Neural crest cell (in vitro differentiated cells): ENCODE measurements around the gene STKLD1. TPM values are rescaled to one million over a fixed set of nuclear protein-coding genes. Genes with fewer than 3 reads are reported as not detected.
"Not testable (repeated sequence)": the region's sequence is repeated elsewhere in the genome, so short reads cannot be mapped to it uniquely, and the experiment has no call there.

Source experiments
- DNase-seq: peaks from one replicate; pipeline ENCODE4 v3.0.0; 2021; ENCODE audit warnings: low read depth, mixed read lengths, low spot score
- H3K27ac Mint-ChIP-seq: one replicate; pipeline ENCODE4 v1.8.0; 2021; ENCODE audit warnings: mild to moderate bottlenecking, mixed read lengths; ENCODE audit not compliant: unreplicated experiment
- H3K27me3 Mint-ChIP-seq: 2 replicates; pipeline ENCODE4 v1.8.0; 2021; ENCODE audit warnings: low read depth, mild to moderate bottlenecking, mixed read lengths
- H3K36me3 Mint-ChIP-seq: 2 replicates; pipeline ENCODE4 v1.8.0; 2021; ENCODE audit warnings: low read depth, mild to moderate bottlenecking, mixed read lengths
- H3K4me1 Mint-ChIP-seq: 2 replicates; pipeline ENCODE4 v1.8.0; 2021; ENCODE audit warnings: mixed read lengths
- H3K4me3 Mint-ChIP-seq: one replicate; pipeline ENCODE4 v1.8.0; 2021; ENCODE audit warnings: mild to moderate bottlenecking, mixed read lengths
- H3K9me3 Mint-ChIP-seq: 2 replicates; pipeline ENCODE4 v1.8.0; 2021; ENCODE audit warnings: mixed read lengths
- total RNA-seq: library from RNA; stranded (reverse); gene quantifications from 2 replicates; pipeline ENCODE4 v1.2.1, GENCODE V29; 2021
- TF ChIP-seq, protein P1 (sequence below): fragments of 200-600 bp; sonication (generic); conservative IDR thresholded peaks from 2 replicates; pipeline ENCODE4 v1.5.0; 2021; ENCODE audit warnings: antibody characterized with exemption, mild to moderate bottlenecking

Gene STKLD1
- total RNA-seq, 1 donor from 2014 or later = 2.9 TPM

DNA sequence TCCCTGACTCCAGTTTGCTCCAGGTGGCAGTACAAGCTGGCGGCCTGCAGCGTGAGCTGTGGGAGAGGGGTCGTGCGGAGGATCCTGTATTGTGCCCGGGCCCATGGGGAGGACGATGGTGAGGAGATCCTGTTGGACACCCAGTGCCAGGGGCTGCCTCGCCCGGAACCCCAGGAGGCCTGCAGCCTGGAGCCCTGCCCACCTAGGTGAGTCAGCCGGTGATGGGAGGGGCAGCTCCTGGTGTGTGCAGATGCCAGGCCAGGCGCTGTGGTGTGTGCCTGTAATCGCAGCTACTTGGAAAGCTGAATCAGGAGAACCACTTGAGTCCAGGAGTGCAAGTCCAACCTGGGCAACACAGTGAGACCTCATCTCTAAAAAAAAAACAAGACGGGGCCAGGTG lies 73.6 kb downstream of the STKLD1 start:
- H3K27ac Mint-ChIP-seq = no peak overlapping the region
- H3K36me3 Mint-ChIP-seq = no peaks in the 10 kb centered on the region
- peaks cover 3% of the 10 kb centered on the region for H3K27me3 Mint-ChIP-seq
- H3K4me1 Mint-ChIP-seq = no peaks in the 10 kb centered on the region
- DNase-seq = no peak
- TF ChIP-seq, protein P1, sequence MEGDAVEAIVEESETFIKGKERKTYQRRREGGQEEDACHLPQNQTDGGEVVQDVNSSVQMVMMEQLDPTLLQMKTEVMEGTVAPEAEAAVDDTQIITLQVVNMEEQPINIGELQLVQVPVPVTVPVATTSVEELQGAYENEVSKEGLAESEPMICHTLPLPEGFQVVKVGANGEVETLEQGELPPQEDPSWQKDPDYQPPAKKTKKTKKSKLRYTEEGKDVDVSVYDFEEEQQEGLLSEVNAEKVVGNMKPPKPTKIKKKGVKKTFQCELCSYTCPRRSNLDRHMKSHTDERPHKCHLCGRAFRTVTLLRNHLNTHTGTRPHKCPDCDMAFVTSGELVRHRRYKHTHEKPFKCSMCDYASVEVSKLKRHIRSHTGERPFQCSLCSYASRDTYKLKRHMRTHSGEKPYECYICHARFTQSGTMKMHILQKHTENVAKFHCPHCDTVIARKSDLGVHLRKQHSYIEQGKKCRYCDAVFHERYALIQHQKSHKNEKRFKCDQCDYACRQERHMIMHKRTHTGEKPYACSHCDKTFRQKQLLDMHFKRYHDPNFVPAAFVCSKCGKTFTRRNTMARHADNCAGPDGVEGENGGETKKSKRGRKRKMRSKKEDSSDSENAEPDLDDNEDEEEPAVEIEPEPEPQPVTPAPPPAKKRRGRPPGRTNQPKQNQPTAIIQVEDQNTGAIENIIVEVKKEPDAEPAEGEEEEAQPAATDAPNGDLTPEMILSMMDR = no peak
- H3K4me3 Mint-ChIP-seq = no peak overlapping the region
- no peaks in the 10 kb centered on the region for H3K9me3 Mint-ChIP-seq

DNA sequence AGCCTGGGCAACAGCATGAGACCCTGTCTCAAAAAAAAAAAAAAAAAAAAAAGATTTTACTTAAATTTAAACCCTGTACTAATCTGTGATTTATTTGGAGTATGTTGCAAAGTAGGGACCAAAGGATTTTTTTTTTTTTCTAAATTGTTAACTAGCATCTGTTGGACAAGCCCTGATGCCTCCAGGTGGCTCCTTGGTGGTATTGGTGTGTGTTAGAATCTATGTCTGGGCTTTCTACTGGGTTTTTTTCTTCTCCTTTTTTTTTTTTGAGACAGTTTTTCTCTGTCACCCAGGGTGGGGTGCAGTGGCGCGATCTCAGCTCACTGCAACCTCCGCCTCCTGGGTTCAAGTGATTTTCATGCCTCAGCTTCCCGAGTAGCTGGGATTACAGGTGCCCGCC lies 75.7 kb downstream of the STKLD1 start:
- H3K27me3 Mint-ChIP-seq, H3K9me3 Mint-ChIP-seq, DNase-seq, H3K4me1 Mint-ChIP-seq, H3K4me3 Mint-ChIP-seq, H3K27ac Mint-ChIP-seq, H3K36me3 Mint-ChIP-seq: not testable (repeated sequence)

DNA sequence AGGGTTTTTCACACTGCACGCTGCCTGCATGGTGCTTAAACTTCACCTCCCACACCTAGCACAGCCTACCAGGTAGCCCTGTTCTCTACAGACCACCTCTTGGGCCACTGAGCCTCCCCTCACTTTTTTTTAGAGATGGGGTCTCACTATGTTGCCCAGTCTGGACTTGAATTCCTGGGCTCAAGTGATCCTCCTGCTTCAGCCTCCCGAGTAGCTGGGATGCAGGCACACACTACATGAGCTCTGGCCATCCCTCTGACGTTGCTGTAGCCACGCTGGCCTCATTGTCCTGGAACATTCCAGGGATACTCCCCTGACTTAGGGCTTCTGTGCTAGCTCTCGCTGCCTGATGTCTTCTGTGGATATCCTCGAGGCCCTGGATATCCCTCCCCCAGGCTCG lies 76.4 kb downstream of the STKLD1 start:
- H3K36me3 Mint-ChIP-seq = no peaks in the 10 kb centered on the region
- no peaks in the 10 kb centered on the region for H3K27me3 Mint-ChIP-seq
- no peak overlapping the region for H3K4me3 Mint-ChIP-seq
- no peak for DNase-seq
- H3K27ac Mint-ChIP-seq = no peak overlapping the region
- TF ChIP-seq, protein P1 = no peak
- no peaks in the 10 kb centered on the region for H3K9me3 Mint-ChIP-seq
- H3K4me1 Mint-ChIP-seq = no peaks in the 10 kb centered on the region

DNA sequence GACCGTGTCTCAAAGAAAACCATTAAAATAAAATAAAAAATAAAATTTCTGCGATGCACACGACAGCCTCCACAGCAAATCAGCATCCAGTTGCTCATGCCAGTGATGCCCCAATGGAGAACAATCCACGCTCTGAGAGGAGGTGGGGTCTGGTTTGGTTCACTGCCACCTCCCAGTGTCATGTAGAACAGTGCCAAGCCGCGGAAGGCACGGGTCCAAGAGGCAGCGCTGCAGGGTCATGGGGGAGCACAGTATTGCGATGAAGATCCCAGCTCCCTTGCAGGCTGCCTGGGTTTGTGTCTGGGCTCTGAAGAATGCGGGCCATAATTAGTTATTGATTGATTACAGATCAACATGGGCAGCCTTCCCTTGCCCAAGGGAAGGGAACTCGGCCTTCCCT lies 77.5 kb downstream of the STKLD1 start:
- no peak for DNase-seq
- Mint-ChIP-seq H3K4me1 (no peaks in the 10 kb centered on the region), H3K27ac (no peak overlapping the region), H3K27me3 (no peaks in the 10 kb centered on the region), H3K4me3 (no peak overlapping the region), H3K36me3 (no peaks in the 10 kb centered on the region), H3K9me3 (no peaks in the 10 kb centered on the region)
- TF ChIP-seq, protein P1 = no peak

DNA sequence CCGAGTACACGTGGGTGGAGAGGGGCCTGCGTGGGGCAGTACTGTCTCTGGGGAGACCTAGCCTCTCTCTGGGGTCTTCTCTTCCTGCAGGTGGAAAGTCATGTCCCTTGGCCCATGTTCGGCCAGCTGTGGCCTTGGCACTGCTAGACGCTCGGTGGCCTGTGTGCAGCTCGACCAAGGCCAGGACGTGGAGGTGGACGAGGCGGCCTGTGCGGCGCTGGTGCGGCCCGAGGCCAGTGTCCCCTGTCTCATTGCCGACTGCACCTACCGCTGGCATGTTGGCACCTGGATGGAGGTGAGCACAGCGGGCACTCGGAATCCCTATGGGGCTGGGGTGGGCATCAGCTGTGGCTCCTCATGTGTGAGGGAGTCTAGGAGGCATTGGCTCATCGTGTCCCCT lies 78.2 kb downstream of the STKLD1 start:
- TF ChIP-seq, protein P1 = no peak
- Mint-ChIP-seq H3K9me3 (no peaks in the 10 kb centered on the region), H3K27me3 (no peaks in the 10 kb centered on the region), H3K27ac (no peak overlapping the region), H3K4me1 (peaks cover 6% of the 10 kb centered on the region), H3K4me3 (no peak overlapping the region), H3K36me3 (no peaks in the 10 kb centered on the region)
- DNase-seq = no peak

DNA sequence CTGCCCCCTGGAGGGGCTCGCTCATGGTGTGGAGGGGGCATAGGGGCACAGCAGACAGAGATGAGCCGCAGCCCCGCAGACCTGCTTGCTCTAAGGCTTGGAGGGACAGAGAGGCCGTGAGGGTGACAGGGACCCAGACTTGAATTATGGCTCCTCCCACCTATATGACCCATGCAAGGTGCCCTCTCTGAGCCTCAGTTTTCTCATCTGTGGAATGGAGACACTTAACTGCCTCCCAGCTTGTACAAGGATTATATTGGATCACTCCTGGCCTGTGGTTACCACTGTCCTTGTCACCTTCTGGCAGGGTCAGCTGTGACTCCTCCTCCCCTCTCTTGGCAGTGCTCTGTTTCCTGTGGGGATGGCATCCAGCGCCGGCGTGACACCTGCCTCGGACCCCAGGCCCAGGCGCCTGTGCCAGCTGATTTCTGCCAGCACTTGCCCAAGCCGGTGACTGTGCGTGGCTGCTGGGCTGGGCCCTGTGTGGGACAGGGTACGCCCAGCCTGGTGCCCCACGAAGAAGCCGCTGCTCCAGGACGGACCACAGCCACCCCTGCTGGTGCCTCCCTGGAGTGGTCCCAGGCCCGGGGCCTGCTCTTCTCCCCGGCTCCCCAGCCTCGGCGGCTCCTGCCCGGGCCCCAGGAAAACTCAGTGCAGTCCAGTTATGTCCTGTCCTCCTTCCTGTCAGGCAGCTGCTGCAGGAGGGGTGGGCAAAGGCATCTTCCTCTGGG lies 78.9 kb downstream of the STKLD1 start:
- TF ChIP-seq, protein P1 = no peak
- no peaks in the 10 kb centered on the region for H3K27me3 Mint-ChIP-seq
- H3K9me3 Mint-ChIP-seq = no peaks in the 10 kb centered on the region
- DNase-seq = no peak
- H3K4me1 Mint-ChIP-seq = peaks cover 7% of the 10 kb centered on the region
- no peak overlapping the region for H3K4me3 Mint-ChIP-seq
- no peaks in the 10 kb centered on the region for H3K36me3 Mint-ChIP-seq
- no peak overlapping the region for H3K27ac Mint-ChIP-seq

Other genes with a start within 250 kb of the STKLD1 start
- 12.9 and 13.8 TPM in 2 replicates for gene GBGT1, start 212.5 kb upstream of the STKLD1 start, total RNA-seq
- gene OBP2B, start 167.1 kb upstream of the STKLD1 start, total RNA-seq = not detected in 2 replicates
- gene ABO, start 101.2 kb upstream of the STKLD1 start, total RNA-seq = 0.11 and 0.40 TPM in 2 replicates
- 22.4 and 23.9 TPM in 2 replicates for gene SURF6, start 40.2 kb upstream of the STKLD1 start, total RNA-seq
- gene MED22, start 28.2 kb upstream of the STKLD1 start, total RNA-seq = 69.7 and 70.6 TPM in 2 replicates
- 2,746 and 2,748 TPM in 2 replicates for gene RPL7A, start 28.1 kb upstream of the STKLD1 start, total RNA-seq
- 32.0 and 32.1 TPM in 2 replicates for gene SURF1, start 19.9 kb upstream of the STKLD1 start, total RNA-seq
- 31.8 and 34.3 TPM in 2 replicates for gene SURF2, start 19.8 kb upstream of the STKLD1 start, total RNA-seq
- 121 and 136 TPM in 2 replicates for gene SURF4, start 306 bp upstream of the STKLD1 start, total RNA-seq
- 34.0 and 35.4 TPM in 2 replicates for gene REXO4, start 41.6 kb downstream of the STKLD1 start, total RNA-seq
- 5.8 and 6.0 TPM in 2 replicates for gene ADAMTS13, start 46.0 kb downstream of the STKLD1 start, total RNA-seq
- 42.6 and 45.8 TPM in 2 replicates for gene CACFD1, start 83.6 kb downstream of the STKLD1 start, total RNA-seq
- gene SLC2A6, start 102.7 kb downstream of the STKLD1 start, total RNA-seq = 29.0 and 30.9 TPM in 2 replicates
- not detected in 2 replicates for gene MYMK, start 148.6 kb downstream of the STKLD1 start, total RNA-seq
- gene ADAMTSL2, start 158.3 kb downstream of the STKLD1 start, total RNA-seq = 0.16 and 0.20 TPM in 2 replicates
- not detected in 2 replicates for gene FAM163B, start 233.0 kb downstream of the STKLD1 start, total RNA-seq